ENCODE measurements around the gene ALDH8A1. TPM values are rescaled to one million over a fixed set of nuclear protein-coding genes. Genes with fewer than 3 reads are reported as not detected.

The ALDH8A1 gene
- total RNA-seq = 1 to 10 TPM; 1.1 to 3.8 (median 1.8) TPM
- under 1 TPM in 1 of 3 donors, not detected in 2; 0.58 TPM for polyA plus RNA-seq

GRCh38 chr6:134949927-134950326 is at the start of gene ALDH8A1:
TSS of gene ALDH8A1 (minus strand) at chr6:134950101. CDS start at chr6:134950053, 48 bp downstream.
- H3K27me3 ChIP-seq = no peaks in the 10 kb centered on the region
- WGBS, 2 donors = 79 to 84% methylated on average over 4 of the region's 4 CpGs
- no peak for DNase-seq
- no peaks in the 10 kb centered on the region for H3K9me3 ChIP-seq
- no peak within 1 kb of the TSS for H3K4me3 ChIP-seq
- TF ChIP-seq EP300 (IDR thresholded peaks at IDR 0.05) = no peak
- TF ChIP-seq POLR2AphosphoS5 (IDR thresholded peaks at IDR 0.05) = no peak
- TF ChIP-seq, protein P1, sequence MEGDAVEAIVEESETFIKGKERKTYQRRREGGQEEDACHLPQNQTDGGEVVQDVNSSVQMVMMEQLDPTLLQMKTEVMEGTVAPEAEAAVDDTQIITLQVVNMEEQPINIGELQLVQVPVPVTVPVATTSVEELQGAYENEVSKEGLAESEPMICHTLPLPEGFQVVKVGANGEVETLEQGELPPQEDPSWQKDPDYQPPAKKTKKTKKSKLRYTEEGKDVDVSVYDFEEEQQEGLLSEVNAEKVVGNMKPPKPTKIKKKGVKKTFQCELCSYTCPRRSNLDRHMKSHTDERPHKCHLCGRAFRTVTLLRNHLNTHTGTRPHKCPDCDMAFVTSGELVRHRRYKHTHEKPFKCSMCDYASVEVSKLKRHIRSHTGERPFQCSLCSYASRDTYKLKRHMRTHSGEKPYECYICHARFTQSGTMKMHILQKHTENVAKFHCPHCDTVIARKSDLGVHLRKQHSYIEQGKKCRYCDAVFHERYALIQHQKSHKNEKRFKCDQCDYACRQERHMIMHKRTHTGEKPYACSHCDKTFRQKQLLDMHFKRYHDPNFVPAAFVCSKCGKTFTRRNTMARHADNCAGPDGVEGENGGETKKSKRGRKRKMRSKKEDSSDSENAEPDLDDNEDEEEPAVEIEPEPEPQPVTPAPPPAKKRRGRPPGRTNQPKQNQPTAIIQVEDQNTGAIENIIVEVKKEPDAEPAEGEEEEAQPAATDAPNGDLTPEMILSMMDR (IDR thresholded peaks at IDR 0.05) = no peak
- TF ChIP-seq POLR2A (IDR thresholded peaks at IDR 0.05) = no peak
- intact Hi-C loops (cut with DNase I) = no loop called here
- no peaks in the 10 kb centered on the region for H3K36me3 ChIP-seq
- H3K4me1 ChIP-seq = no peaks in the 10 kb centered on the region
- no peak within 1 kb of the TSS for H3K27ac ChIP-seq

- Histone ChIP-seq H3K4me1 (no peaks in the 10 kb centered on the region), H3K9me3 (no peaks in the 10 kb centered on the region), H3K36me3 (peaks cover 4 to 38% (median 8%) of the 10 kb centered on the region in 4 donors), H3K27ac (no peak overlapping the region), H3K4me3 (no peak overlapping the region), H3K27me3 (no peaks in the 10 kb centered on the region)
- DNase-seq = no peak
- intact Hi-C loops (cut with DNase I) = no loop called here
- 97 to 98% methylated on average over 1 of the region's 1 CpG for WGBS, 2 donors
- TF ChIP-seq POLR2AphosphoS5 (IDR thresholded peaks at IDR 0.05) (no peak), EP300 (IDR thresholded peaks at IDR 0.05) (no peak), POLR2A (IDR thresholded peaks at IDR 0.05) (no peak)
- TF ChIP-seq, protein P1 (IDR thresholded peaks at IDR 0.05) = no peak
These were observed 49.2 kb upstream of the ALDH8A1 start for GRCh38 chr6:134999107-134999506.

DNA sequence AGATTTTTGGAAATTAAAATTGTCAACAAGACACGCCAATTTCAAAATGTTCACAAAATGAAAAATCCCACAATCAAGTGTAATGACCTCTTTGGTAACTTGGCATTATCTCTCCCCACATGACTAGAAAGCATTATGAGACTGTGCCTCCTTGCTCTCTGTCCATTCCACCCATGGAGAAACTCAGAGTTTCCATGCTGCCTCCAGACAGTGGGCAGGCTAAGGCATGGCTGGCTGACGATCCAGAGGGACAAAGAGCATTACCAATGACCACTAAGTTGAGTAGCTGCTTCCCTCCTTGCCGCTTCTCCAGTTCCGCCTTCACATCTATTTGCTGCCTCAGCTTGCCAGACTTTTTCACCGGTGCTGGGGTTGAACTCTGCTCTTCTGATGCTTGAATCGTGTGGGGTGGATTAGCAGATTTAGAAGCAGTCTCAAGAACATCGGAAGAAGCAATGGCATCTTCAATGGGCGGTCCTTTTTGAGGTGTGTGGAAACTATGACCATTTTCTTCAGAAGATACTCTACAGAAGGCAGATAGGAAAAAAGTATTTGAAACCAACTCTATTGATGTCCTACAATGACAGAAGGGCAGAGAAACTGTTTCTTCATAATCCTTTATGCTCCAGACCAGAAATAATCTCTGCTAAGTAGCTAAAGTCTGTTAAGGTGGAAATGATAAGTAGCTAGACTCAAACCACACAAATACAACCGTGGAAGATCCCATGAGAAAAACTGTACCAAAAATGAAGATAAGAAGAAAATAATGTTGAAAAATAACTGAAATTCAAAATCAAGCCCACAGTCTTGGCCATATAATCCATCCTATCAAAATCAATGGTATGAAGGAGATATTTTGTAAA is 47.5 kb upstream of the ALDH8A1 start:
- 87 to 94% methylated on average over 9 of the region's 9 CpGs for WGBS, 2 donors
- no peak for TF ChIP-seq POLR2A (IDR thresholded peaks at IDR 0.05)
- no peak for TF ChIP-seq POLR2AphosphoS5 (IDR thresholded peaks at IDR 0.05)
- TF ChIP-seq, protein P1 (IDR thresholded peaks at IDR 0.05) = no peak
- TF ChIP-seq EP300 (IDR thresholded peaks at IDR 0.05) = no peak
- intact Hi-C loops (cut with DNase I) = no loop called here
- Histone ChIP-seq H3K4me1 (no peaks in the 10 kb centered on the region), H3K27ac (no peak overlapping the region), H3K36me3 (peaks cover 6 to 49% (median 14%) of the 10 kb centered on the region in 4 donors), H3K27me3 (no peaks in the 10 kb centered on the region), H3K4me3 (no peak overlapping the region), H3K9me3 (no peaks in the 10 kb centered on the region)
- DNase-seq = no peak

DNA sequence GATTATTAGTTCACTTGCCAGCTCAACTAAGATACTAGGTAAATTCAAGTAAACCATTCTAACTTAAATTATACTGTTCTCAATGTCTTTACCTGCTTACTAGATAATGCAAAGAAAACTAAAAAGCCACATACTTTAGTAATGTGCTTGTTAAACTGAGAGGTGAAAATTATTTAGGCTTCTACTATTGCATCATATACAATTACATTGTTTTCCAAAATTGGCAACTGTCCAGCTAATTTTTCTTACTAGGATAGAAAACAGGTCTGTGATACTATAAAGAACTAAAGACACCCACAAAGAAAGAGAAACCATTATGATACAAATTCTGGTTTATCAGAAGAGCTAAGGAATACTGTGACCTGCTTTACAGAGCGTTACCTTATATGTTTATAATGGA is 45.6 kb upstream of the ALDH8A1 start:
- TF ChIP-seq, protein P1 (IDR thresholded peaks at IDR 0.05) = no peak
- TF ChIP-seq EP300 (IDR thresholded peaks at IDR 0.05) (no peak), POLR2A (IDR thresholded peaks at IDR 0.05) (no peak), POLR2AphosphoS5 (IDR thresholded peaks at IDR 0.05) (no peak)
- Histone ChIP-seq H3K27me3 (no peaks in the 10 kb centered on the region), H3K4me3 (no peak overlapping the region), H3K27ac (no peak overlapping the region), H3K4me1 (no peaks in the 10 kb centered on the region), H3K36me3 (peaks cover 6 to 56% (median 14%) of the 10 kb centered on the region in 4 donors), H3K9me3 (no peaks in the 10 kb centered on the region)
- intact Hi-C loops (cut with DNase I) = no loop called here
- WGBS, 2 donors = 53 to 86% methylated on average over 1 of the region's 1 CpG
- DNase-seq = no peak
